Measurements from ENCODE around the gene ANKIB1. TPM values are rescaled to one million over a fixed set of nuclear protein-coding genes. Genes with fewer than 3 reads are reported as not detected.
"Not testable (repeated sequence)": the region's sequence is repeated elsewhere in the genome, so short reads cannot be mapped to it uniquely, and the experiment has no call there.

Gene ANKIB1
- total and polyA plus RNA-seq, 3 donors from 2014 or later: 66.8 to 97.8 (median 84.4) TPM

GRCh38 chr7:92404170-92404614 is 158.4 kb downstream of the ANKIB1 start:
- H3K4me3 ChIP-seq: no peak overlapping the region
- 72 to 77% methylated on average over 6 of the region's 6 CpGs for WGBS, 2 donors
- H3K27ac ChIP-seq: no peak overlapping the region
- no peak for DNase-seq
- H3K9me3 ChIP-seq: no peaks in the 10 kb centered on the region
- H3K27me3 ChIP-seq: no peaks in the 10 kb centered on the region
- intact Hi-C loops (cut with DNase I; ENCODE audit: low total_unique reads): no loop called here
- peaks cover 20% of the 10 kb centered on the region for H3K4me1 ChIP-seq
- no peaks in the 10 kb centered on the region for H3K36me3 ChIP-seq (ENCODE audit: low read depth, missing control alignments)
- TF ChIP-seq POLR2A (IDR thresholded peaks at IDR 0.05): no peak
- TF ChIP-seq CTCF (IDR thresholded peaks at IDR 0.05): no peak

- WGBS, 2 donors: 100% methylated on average over 1 of the region's 1 CpG
- TF ChIP-seq POLR2A (IDR thresholded peaks at IDR 0.05) (no peak), CTCF (IDR thresholded peaks at IDR 0.05) (no peak)
- DNase-seq: no peak
These were observed 163.6 kb downstream of the ANKIB1 start for GRCh38 chr7:92409357-92409756.

GRCh38 chr7:92410162-92410561 is 164.4 kb downstream of the ANKIB1 start:
- DNase-seq; H3K27ac ChIP-seq; H3K4me3 ChIP-seq; intact Hi-C loops (cut with DNase I; ENCODE audit: low total_unique reads); H3K4me1 ChIP-seq; H3K9me3 ChIP-seq; H3K36me3 ChIP-seq (ENCODE audit: low read depth, missing control alignments); H3K27me3 ChIP-seq: not testable (repeated sequence)
- WGBS, 2 donors: 90 to 93% methylated on average over 6 of the region's 6 CpGs

More at GRCh38 chr7:92409357-92409756, 163.6 kb downstream of the ANKIB1 start:
- H3K36me3 ChIP-seq (ENCODE audit: low read depth, missing control alignments): no peaks in the 10 kb centered on the region
- H3K9me3 ChIP-seq: no peaks in the 10 kb centered on the region
- no peaks in the 10 kb centered on the region for H3K27me3 ChIP-seq
- no peak overlapping the region for H3K4me3 ChIP-seq
- intact Hi-C loops (cut with DNase I; ENCODE audit: low total_unique reads): no loop called here
- peaks cover 11% of the 10 kb centered on the region for H3K4me1 ChIP-seq
- H3K27ac ChIP-seq: no peak overlapping the region

GRCh38 chr7:92412745-92413144 is 167.0 kb downstream of the ANKIB1 start:
- H3K4me1 ChIP-seq: peaks cover 7% of the 10 kb centered on the region
- H3K36me3 ChIP-seq (ENCODE audit: low read depth, missing control alignments): no peaks in the 10 kb centered on the region
- DNase-seq: no peak
- H3K27me3 ChIP-seq: no peaks in the 10 kb centered on the region
- H3K27ac ChIP-seq: no peak overlapping the region
- intact Hi-C loops (cut with DNase I; ENCODE audit: low total_unique reads): no loop called here
- no peaks in the 10 kb centered on the region for H3K9me3 ChIP-seq
- no peak overlapping the region for H3K4me3 ChIP-seq
- WGBS, 2 donors: 87 to 89% methylated on average over 11 of the region's 11 CpGs
- no peak for TF ChIP-seq CTCF (IDR thresholded peaks at IDR 0.05)
- no peak for TF ChIP-seq POLR2A (IDR thresholded peaks at IDR 0.05)

GRCh38 chr7:92413550-92413949 is 167.8 kb downstream of the ANKIB1 start:
- H3K27me3 ChIP-seq: no peaks in the 10 kb centered on the region
- H3K36me3 ChIP-seq (ENCODE audit: low read depth, missing control alignments): no peaks in the 10 kb centered on the region
- H3K4me3 ChIP-seq: no peak overlapping the region
- no peak for DNase-seq
- WGBS, 2 donors: 55 to 69% methylated on average over 5 of the region's 5 CpGs
- intact Hi-C loops (cut with DNase I; ENCODE audit: low total_unique reads): no loop called here
- no peaks in the 10 kb centered on the region for H3K9me3 ChIP-seq
- H3K4me1 ChIP-seq: no peaks in the 10 kb centered on the region
- TF ChIP-seq POLR2A (IDR thresholded peaks at IDR 0.05): no peak
- no peak for TF ChIP-seq CTCF (IDR thresholded peaks at IDR 0.05)
- no peak overlapping the region for H3K27ac ChIP-seq
